Superior temporal gyrus (tissue), 1 donor: Measurements from ENCODE around the gene TMEM72.
"Not testable (repeated sequence)": the region's sequence is repeated elsewhere in the genome, so short reads cannot be mapped to it uniquely, and the experiment has no call there.

Source experiments
- DNase-seq: peaks from one replicate; pipeline ENCODE4 v3.0.0-alpha.2; 2016; ENCODE audit errors: extremely low spot score

TMEM72 gene

GRCh38 chr10:44911081-44911540 is at the start of gene TMEM72:
Gene TMEM72, plus strand, starts transcription at chr10:44911337. Its CDS starts 176 bp downstream, at chr10:44911513.
- DNase-seq, result no peak

- DNase-seq, result no peak
Measured at GRCh38 chr10:44862006-44862751, 49.0 kb upstream of the TMEM72 start.

- no peak for DNase-seq
Measured at GRCh38 chr10:44862924-44863323, 48.2 kb upstream of the TMEM72 start.

GRCh38 chr10:44863344-44864047 is 47.6 kb upstream of the TMEM72 start:
- no peak for DNase-seq

DNA sequence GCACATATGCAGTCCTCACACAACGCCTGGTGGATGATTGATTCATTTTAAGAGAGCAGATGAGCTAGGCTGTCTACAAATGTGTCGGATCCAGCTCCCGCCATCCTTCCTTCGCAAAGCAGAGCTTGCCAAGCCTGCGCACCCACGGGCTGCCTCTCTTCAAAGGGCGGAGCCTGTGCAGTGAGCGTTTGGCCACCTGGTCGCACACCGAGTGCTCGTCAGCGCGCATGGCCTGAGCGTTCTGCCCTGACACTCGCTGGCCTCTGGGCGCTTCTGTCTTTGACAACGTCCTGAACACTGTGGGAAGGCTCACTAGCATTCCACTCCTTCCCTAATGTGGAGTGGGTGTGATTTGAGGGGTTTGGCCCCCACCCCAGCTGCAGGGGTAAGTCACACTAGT is 47.1 kb upstream of the TMEM72 start:
- DNase-seq, result peak; percentile 48

- peak; percentile 94 for DNase-seq
Measured at GRCh38 chr10:44864637-44865288, 46.4 kb upstream of the TMEM72 start.

- no peak for DNase-seq
Measured at GRCh38 chr10:44865289-44865671, 45.9 kb upstream of the TMEM72 start.

DNA sequence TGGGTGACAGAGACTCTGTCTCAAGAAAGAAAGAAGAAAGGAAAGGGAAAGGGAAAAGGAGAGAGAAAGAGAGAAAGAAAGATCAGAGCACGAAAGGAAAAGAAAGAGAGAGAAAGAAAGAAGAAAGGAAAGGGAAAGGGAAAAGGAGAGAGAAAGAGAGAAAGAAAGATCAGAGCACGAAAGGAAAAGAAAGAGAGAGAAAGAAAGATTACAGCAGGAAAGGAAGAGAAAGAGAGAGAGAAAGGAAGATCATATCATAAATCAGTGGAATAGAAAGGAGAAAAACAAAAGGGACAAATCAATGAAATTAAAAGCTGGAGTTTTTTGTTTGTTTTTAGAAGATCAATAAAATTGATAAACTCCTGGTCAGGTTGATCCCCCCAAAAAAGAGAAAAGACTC is 44.8 kb upstream of the TMEM72 start:
- DNase-seq, result not testable (repeated sequence)

GRCh38 chr10:44870031-44870430 is 41.1 kb upstream of the TMEM72 start:
- DNase-seq, result no peak

GRCh38 chr10:44873160-44873559 is 38.0 kb upstream of the TMEM72 start:
- DNase-seq, result no peak

- no peak for DNase-seq
Measured at GRCh38 chr10:44874166-44874565, 37.0 kb upstream of the TMEM72 start.

DNA sequence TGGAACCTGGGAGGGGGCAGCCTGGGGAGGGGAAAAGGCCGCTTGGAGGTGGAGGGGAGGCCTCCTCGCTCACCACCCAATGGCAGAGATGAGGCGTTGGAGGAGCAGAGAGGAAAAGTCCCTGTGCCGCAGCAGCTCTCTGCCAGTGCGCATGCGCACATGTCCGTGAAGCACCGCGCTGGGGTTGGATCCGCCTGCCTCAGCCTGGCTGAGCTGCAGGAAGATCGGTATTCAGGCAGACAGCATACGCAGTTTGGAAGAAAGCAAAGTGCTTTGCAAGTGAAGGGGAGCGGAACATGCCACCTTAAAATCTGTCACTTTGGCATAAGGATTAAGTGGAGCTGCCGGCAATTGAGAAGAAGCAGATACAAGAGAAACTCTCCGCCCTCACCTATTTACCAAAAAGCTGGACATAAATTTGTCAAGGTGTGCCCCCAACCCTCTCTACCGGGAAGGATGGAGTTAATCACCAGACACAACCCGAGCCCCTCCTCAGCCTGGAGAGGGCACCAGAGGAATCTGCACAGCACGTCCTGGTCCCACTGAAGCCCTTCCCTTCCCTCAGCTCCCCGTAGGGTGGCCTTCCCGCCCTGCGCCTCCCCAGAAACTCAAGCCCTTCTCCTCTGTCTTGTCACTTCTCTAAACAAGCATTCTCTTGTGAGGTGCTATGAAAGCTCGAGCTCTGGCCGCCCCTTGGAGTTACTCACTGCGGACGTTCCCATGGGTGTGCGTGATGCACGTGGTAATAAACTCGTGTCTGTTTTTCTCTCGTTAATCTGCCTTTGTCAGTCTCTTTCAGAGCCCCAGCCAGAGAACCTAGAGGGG is 32.2 kb upstream of the TMEM72 start:
- DNase-seq, result peak; percentile 93

DNA sequence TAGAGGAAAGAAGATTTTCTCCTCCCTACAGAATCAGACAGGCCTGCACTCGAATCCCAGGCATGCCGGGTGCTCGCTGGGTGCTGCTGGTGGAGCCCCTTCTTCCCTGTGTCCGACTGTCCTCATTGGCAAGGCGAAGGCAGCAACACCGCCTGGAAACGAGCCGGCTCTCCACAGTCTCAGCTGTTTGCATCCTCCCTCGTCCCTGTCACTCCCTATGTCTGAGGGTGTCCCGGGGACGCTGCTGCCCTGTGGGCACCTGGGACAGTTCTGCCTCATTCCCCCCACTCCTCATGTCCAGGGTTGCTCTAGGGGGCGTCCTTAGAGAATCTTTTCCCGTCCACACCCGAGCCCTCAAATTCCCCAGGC is 31.6 kb upstream of the TMEM72 start:
- no peak for DNase-seq

DNA sequence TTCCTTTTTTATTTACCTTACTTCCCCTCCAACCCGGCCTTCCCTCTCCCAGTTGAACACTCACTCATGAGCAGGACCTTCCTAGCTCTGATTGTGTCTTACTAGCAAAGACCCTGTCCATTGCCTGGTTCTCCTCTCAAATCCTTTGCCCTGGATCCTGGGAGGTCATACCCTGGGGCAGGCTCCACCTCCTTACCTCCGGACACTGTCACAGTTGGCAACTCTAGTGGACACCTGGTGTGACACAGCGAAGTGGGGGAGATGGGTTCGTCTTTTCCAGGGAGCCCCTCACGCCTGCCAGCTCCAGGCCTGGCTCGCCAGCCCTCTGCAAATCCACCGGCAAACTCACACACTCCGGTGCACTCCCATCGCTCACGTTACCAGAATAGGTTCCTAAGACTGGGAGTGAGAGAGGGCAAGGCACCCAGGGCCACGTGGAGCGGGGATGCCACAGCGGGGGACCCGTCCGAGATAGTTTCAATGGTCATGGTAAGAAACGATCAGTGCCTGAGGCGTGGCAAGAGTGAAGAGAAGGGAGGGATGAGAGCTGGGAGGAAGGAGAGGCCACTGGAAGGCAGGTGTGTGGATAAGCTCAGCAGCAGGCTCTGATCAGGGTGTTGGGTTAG is 30.9 kb upstream of the TMEM72 start:
- DNase-seq, result no peak

DNA sequence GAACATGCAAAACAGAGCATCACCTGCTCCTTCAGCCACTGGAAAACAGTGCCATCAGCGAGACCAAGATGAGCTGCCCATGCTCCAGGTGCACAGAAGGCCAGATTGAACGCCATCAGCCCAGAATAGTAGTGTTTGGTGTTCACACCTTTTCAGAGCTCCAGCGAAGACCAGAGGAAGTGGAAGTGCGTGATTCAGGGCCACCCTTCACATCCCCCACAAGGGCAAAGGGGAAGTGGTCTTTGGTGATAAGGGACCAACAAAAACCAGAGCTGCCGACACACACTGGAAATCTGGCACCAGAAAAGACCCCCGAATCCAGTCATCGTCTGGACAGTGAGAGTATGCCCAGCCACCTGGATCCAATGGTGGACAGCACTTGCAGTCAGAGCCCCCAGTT is 29.5 kb upstream of the TMEM72 start:
- DNase-seq, result no peak

DNA sequence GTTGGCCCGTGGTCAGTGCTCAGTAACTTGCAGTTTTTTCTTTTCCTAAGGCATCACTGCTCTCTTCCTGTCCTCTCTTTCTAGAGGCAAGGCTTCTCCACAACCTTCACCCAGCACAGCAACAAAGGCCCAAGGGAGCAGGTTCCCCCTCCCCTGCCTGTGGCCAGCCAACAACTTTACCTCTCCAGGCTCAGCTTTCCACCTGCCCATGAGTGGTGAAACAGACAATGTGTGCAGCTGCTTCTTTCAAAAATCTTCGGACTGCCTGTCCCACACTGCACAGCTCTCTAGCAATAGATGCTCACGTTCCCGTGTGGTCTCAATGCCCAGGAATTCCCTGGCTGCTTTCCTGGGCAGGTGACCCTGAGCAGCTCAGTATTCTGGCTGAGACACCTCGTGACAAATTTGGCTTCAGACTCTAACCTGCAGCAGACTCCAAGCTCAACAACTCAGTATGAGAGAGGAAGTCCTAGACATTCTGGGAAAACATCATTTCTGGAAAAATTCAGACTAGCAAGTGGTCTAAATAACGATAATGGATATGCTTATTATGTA is 28.9 kb upstream of the TMEM72 start:
- DNase-seq, result no peak

GRCh38 chr10:44883593-44884331 is 27.4 kb upstream of the TMEM72 start:
- no peak for DNase-seq

DNA sequence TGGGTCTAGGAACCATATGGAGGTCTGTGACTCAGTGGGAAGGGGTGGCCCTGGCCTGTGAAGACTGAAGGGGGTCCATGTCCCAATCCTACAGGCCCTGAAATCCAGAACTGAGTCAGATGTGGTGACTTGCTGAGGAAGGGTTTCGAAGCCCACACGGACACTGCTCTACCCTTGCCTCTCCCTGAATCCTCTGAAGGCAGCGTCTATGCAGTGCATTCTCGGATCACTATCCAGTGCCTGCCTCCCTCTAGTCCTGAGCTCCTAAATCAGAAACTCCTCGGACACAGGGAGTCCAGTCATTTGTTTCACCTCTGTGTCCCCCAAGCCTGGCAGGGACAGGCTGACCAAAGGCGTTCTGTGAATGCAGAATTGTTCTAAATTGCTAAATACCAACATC is 25.4 kb upstream of the TMEM72 start:
- no peak for DNase-seq

DNA sequence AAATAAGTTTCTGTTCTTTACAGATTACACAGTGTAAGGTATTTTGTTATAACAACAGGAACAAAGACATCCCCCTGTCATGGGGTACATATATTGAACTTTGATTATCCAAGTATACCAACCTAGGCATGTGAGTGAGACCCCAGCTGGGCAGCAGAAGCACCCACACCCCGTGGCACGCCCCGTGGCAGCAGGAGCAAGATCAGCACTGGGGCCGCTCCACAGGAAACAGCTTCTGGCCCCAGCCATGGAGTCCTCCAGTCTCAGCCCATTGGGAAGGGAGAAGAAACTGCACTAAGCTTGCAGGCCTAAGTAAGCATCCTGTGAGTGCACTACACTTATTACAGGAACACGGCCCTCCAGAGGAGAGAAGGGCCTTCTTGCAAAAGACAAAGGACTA is 24.2 kb upstream of the TMEM72 start:
- DNase-seq, result no peak

DNA sequence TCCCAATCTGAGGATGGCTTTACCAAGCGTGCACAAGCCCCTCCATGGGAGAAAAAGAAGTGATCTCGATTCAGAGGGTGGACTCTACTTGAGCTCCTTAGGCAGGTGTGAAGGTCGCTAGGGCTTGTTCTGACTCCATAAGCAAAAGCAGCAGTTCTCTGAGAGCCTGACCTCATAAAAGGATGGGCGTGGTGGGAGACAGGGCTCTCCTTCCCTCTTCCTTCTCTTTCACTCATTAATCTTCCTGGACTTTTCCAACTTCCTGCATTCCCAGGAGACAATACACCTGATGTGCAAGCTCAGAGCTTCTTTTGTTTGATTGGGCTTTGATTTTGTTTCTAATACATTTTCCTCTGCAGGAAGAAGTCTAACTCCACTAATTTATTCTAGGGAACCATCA is 22.3 kb upstream of the TMEM72 start:
- DNase-seq, result no peak
